NCI-H1105 (cell line): ENCODE results near the gene CAPN8.

Experiments
- DNase-seq: peaks from one replicate; lab custom pipeline; 2025; lab: John Stamatoyannopoulos, UW

CAPN8 gene

GRCh38 chr1:223702735-223703667 is 37.5 kb upstream of the CAPN8 start:
- DNase-seq = no peak

- no peak for DNase-seq
Measured at GRCh38 chr1:223700942-223701637, 35.6 kb upstream of the CAPN8 start.

DNA sequence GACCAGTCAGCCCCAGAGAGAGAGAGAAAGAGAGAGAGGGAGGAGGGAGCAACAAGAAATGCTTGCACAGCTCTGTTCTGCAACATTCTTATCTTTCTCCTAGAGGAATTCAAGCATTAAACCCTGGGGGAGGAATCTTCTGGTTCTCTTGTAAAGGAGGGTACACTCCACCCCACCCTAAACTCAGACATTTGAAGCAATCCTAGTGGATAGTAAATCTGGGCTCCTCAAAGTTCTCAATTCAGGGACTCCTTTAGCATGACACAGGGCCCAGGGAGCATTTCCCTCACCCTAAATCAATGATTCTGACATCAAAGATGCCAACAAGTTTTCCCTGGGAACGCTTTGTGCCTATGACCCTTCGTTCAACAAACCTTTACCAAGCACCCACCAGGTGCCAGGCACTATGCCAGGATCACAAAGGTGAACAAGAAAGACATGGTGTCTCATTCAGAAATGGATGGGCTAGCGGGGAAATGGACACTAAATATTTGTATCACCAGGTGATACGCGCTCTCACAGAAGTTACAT is 35.0 kb upstream of the CAPN8 start:
- no peak for DNase-seq

DNA sequence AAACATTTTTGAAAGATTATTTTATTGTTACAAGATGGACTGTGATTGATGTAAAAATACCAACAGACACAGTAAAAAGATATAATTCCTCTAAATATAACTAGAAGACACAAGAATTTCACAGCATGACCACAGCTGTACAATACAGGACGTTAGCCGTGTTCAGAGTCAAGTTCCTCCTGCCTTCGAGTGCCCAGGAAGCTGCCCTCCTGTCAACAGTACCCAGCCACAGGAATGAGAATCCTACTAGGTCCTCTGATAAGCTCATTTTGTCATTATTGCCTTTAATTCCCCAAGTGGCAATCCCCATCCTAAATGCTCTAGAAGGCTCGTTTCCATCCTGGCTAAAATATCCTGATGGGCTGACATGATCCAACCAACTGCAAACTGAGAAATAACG is 30.4 kb upstream of the CAPN8 start:
- DNase-seq = no peak

DNA sequence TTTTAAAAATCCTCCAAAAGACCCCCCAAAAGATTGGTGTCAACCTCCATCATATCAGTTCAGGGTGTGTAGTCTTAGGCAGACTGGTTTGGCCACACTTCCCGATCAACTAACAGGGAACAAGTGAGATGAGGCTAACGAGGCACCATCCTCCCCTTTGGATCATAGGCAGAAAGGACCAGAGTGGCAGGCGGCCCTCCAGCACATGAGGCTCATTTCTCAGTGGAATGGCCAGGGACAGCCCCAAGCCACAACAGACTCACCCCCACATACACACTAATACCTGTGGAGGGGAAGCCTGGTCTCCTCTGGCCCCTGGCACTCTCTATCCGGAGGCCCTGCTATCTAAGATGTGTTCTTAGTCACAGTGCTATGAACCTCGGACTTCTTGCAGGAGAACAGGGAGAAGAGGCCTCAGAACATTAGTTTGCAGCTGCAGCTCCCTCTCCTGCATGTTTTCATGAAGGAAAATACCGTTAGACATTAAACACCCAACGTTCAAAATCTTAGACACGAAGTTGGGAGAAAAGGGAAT is 29.6 kb upstream of the CAPN8 start:
- DNase-seq = no peak

DNA sequence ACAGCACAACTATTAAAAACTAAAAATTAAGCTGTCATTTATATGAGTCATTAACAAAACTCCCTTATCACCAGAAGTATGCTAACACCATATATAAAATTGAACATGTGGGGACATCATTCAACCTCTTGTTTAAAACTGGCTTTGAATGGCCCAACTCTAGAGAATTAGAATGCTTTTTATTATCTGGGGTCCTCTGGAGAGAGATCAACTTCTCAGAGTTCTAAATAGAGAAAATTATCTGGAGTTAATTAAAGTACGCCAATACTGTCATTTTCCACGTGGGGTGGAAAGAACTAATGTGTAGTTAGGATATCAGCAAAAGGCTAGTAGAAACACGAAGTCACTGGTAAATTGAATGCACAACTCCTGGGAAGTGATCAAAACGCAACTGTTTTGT is 25.6 kb upstream of the CAPN8 start:
- DNase-seq = no peak

DNA sequence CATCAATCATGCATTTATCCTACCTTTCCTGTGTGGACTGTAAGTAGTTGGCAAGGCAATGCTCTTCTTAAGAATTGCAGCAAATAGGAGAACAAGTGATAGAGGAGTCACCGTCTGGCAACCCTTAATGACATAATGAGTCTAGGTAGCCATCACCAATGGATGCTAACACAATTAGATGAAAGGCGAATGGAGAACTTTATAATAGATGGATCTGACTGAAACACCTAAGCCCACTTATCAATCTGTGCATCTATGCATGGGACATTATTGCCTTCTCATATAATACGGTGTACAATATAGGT is 18.9 kb upstream of the CAPN8 start:
- DNase-seq = no peak

DNA sequence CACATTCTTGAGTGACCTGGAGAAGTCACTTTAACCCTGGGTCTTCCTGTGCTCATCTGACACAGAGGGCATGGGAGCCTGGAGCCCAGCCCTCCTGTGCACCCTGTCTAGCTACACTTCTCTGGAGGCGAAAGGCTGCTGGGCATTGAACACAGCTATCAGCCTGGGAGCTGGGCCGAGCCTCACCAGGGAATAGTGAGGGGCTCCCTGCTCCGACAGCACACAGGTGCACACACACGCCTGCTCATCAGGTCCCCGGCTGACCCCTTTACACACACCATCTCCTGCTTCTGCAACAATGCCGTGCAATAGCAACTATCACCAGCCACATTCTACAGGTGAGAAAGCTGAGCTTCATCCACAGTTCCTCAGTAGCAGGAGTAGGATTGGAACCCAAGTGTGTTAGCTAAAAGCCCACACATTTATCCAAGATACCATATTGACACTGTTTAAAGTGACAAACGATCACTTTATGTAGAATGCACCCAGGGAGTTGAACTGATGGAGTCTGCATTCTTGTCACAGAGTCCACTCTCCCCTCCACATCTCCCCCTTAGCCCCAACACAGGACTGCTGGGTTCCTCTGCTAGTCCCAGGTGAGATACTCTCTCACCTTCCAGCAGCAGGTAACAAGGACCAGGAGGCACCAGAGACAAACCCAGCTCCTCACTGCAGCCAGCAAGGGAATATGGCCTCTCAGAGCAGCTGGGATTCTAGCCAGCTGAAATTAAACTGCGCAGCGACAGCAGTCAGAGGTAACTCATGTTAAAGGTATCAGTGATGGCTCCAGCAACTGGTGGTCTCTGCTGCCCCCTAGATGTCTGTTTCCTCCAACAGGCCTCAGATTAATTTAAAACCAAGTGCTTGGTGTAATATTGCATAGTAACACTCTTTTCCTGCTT is 18.3 kb upstream of the CAPN8 start:
- DNase-seq = peak; percentile 84

GRCh38 chr1:223682502-223682901 is 17.0 kb upstream of the CAPN8 start:
- DNase-seq = no peak

DNA sequence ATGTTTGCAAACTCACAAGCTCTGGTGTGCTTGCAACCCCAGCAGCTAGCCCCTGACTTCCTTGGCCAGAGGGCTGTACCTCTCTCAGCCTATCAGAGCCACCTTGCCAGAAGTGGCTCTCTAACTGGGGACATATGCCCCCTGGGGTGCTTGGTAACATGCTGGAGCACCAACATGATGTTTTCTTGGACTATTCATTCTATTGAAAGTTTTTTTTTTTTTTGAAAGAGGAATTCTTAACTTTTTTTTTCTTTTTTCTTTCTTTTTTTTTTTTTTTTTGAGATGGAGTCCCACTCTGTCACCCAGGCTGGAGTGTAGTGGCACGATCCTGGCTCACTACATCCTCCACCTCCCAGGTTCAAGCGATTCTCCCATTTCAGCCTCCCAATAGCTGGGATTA is 14.7 kb upstream of the CAPN8 start:
- no peak for DNase-seq

GRCh38 chr1:223678841-223679240 is 13.3 kb upstream of the CAPN8 start:
- no peak for DNase-seq

DNA sequence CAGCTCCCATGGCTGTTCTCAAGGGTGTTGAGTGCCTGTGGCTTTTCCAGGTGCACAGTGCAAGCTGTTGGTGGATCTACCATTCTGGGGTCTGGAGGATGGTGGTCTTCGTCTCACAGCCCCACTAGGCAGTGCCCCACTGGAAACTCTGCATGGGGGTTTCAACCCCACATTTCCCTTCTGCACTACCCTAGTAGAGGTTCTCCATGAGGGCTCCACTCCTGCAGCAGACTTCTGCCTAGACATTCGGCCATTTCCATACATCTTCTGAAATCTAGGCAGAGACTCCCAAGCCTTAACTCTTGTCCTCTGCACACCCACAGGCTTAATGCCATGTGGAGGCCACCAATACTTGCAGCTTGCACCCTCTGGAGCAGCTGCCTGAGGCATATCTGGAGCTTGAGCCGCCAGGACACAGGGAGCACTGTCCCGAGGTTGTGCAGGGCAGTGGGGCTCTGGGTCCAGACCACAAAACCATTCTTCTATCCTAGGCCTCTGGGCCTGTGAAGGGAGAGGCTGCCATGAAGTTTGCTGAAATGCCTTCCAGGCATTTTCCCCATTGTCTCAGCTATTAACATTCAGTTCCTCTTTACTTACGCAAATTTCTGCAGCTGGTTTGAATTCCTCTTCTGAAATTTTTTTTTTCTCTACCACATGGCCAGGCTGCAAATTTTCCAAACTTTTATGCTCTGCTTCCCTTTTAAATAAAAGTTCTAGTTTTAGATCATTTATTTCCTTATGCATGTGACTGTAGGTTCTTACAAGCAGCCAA is 8.8 kb upstream of the CAPN8 start:
- DNase-seq = no peak

DNA sequence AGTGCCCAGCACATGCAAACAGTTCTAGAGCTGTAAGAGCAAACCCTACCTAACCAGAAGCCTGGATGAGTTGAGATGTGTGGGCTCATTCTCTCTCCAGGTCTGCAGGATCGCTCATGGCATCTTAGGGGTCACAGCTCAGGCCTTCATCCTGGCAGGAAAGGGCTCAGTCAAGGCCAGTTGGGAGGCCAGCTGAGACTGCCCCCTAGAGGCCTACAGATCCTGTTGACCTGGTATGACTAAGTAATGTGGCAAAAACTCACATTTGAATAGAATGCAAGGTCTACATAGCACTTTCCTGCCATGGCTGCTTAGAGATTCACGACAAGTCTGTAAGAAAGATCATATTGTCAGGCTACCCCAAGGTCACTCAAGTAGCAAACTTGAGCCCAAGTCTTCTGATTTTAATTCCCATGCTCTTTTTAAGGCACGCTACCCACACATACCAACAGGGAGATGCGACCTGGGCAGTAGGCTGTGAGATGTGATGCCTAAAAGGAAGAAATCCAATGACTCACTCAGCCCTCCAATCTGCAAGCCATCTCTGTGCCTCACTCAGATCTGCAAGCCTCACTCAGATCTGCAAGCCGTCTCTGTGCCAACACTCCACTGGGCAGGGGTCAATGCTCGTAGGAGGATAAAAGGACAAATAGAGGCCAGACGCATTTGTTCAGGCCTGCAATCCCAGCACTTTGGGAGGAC is 5.1 kb upstream of the CAPN8 start:
- DNase-seq = peak; percentile 6

GRCh38 chr1:223669003-223669795 is 3.7 kb upstream of the CAPN8 start:
- no peak for DNase-seq

DNA sequence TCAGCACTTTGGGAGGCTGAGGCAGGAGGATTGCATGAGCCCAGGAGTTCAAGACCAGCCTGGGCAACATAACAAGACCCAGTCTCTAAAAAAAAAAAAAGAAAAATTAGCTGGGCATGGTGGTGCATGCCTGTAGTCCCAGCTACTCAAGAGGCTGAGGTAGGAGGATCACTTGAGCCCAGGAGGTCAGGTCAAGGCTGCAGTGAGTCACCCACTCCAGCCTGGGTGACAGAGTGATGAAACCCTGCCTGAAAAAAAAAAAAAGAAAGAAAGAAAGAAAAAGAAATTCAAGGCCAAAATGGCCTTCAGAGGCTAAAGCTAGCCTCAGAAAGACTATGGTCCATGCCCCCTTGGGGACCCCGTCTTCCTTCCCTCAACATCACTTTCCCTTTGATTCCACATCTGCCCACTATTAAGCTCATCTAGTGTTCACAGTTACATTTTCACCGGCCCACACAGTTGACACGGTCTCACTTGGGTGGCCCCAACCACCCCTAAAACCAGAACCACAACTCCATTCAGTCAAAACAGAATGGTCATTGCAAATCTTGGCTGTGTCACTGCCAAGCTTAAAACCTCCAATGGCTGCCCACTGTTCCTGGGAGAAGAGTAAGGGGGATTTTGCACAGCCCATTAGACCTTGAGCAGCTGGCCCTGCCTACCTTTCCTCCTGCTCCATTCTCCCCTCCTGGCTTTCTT is 2.1 kb upstream of the CAPN8 start:
- no peak for DNase-seq

- no peak for DNase-seq
Measured at GRCh38 chr1:223664106-223664505, 1.4 kb downstream of the CAPN8 start.

- DNase-seq = no peak
Measured at GRCh38 chr1:223662943-223663342, 2.6 kb downstream of the CAPN8 start.

GRCh38 chr1:223659711-223660110 is 5.8 kb downstream of the CAPN8 start:
- DNase-seq = no peak

- DNase-seq = no peak
Measured at GRCh38 chr1:223657978-223658377, 7.5 kb downstream of the CAPN8 start.
